Measurements from ENCODE around the gene CD300LF.

The CD300LF gene

GRCh38 chr17:74659889-74660288 lies 52.8 kb downstream of the CD300LF start:
- no peak for TF ChIP-seq CTCF (IDR thresholded peaks at IDR 0.05; ENCODE audit: borderline replicate concordance, control extremely low read depth, extremely low read depth, insufficient read depth, missing control alignments)
- in situ Hi-C loops (cut with MboI; ENCODE audit: low sequenced_read_pairs, unreplicated experiment), result no loop called here
- no peak for DNase-seq (ENCODE audit: low spot score)

GRCh38 chr17:74658620-74659019 lies 54.1 kb downstream of the CD300LF start:
- no peak for DNase-seq (ENCODE audit: low spot score)
- no peak for TF ChIP-seq CTCF (IDR thresholded peaks at IDR 0.05; ENCODE audit: borderline replicate concordance, control extremely low read depth, extremely low read depth, insufficient read depth, missing control alignments)
- in situ Hi-C loops (cut with MboI; ENCODE audit: low sequenced_read_pairs, unreplicated experiment), result no loop called here

- no peak for DNase-seq (ENCODE audit: low spot score)
- no peak for TF ChIP-seq CTCF (IDR thresholded peaks at IDR 0.05; ENCODE audit: borderline replicate concordance, control extremely low read depth, extremely low read depth, insufficient read depth, missing control alignments)
- in situ Hi-C loops (cut with MboI; ENCODE audit: low sequenced_read_pairs, unreplicated experiment), result no loop called here
These were observed 58.0 kb downstream of the CD300LF start for GRCh38 chr17:74654742-74655141.

GRCh38 chr17:74652020-74652419 lies 60.7 kb downstream of the CD300LF start:
- in situ Hi-C loops (cut with MboI; ENCODE audit: low sequenced_read_pairs, unreplicated experiment), result no loop called here
- TF ChIP-seq CTCF (IDR thresholded peaks at IDR 0.05; ENCODE audit: borderline replicate concordance, control extremely low read depth, extremely low read depth, insufficient read depth, missing control alignments), result no peak
- DNase-seq (ENCODE audit: low spot score), result no peak

DNA sequence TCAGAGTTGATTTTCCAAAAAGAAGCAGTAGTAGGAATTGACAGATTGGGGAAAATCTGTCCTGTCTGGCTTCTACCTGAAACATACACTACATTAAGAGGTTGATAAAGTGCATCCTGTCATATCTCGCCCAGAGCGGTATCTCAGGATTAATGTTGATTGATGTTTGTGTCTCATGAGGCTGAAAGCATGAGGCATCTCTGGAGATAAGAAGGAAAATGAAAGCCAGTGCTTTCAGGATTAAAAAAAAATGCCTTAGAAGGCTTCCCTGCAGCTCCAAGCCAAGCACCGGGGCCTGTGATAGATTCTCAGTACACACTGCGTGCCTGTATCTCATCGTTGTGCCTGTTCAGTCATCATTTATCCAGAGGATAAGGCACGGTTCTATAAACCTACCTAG lies 62.8 kb downstream of the CD300LF start:
- in situ Hi-C loops (cut with MboI; ENCODE audit: low sequenced_read_pairs, unreplicated experiment), result no loop called here
- TF ChIP-seq CTCF (IDR thresholded peaks at IDR 0.05; ENCODE audit: borderline replicate concordance, control extremely low read depth, extremely low read depth, insufficient read depth, missing control alignments), result no peak
- DNase-seq (ENCODE audit: low spot score), result no peak

GRCh38 chr17:74647871-74648672 lies 64.7 kb downstream of the CD300LF start:
- TF ChIP-seq CTCF (IDR thresholded peaks at IDR 0.05; ENCODE audit: borderline replicate concordance, control extremely low read depth, extremely low read depth, insufficient read depth, missing control alignments), result no peak

More at GRCh38 chr17:74647871-74648672, 64.7 kb downstream of the CD300LF start:
- no peak for DNase-seq (ENCODE audit: low spot score)
- in situ Hi-C loops (cut with MboI; ENCODE audit: low sequenced_read_pairs, unreplicated experiment), result no loop called here
